Urothelium cell line (cell line): ENCODE results near the gene MPZL2.

Experiments
- DNase-seq: peaks from one replicate; pipeline ENCODE4 v3.0.0; 2011; ENCODE audit warnings: low spot score, mixed read lengths
- FAIRE-seq: peaks from 2 replicates; lab custom pipeline; 2011; peaks lifted over from hg19 to GRCh38; lab: Jason Lieb, UNC

MPZL2 gene

DNA sequence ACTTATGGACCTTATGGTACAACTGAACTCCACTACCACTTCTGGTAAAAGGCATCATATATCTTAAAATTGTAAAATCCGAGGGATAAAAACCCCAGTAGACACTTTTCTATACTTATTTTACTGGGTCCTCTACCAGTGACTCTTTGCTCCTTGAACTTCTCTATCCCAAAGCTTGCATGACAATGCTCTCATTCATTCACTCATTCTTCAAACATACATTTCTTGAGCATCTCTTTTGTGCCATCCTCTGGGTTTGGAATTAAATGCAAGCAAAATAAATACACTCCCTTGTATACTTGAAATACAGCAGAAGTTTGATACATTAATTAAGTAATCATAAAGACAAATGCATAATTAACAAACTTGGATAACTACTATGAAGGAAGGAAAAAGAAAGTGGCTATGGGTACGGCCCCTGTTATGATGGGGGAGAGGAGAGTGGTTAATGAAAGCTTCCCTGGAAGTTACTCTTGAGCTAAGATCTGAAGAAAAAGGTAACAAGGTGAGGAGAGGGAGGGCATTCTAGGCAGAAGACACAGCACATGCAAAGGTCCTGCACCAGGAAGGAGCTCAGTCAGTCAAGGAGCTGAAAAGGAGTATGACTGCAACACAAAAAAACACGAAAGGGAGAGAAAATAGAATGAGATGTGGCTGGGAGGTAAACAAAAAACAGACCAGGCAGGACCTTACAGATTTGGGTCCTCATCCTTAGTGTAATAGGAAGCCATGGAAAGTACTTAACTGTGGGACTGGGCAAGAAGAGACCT lies 19.9 kb downstream of the MPZL2 start:
- no peak for FAIRE-seq
- no peak for DNase-seq

GRCh38 chr11:118243161-118243560 lies 20.9 kb downstream of the MPZL2 start:
- FAIRE-seq (no peak), DNase-seq (no peak)

- no peak for DNase-seq
- no peak for FAIRE-seq
These were observed 22.4 kb downstream of the MPZL2 start for GRCh38 chr11:118241764-118242098.

DNA sequence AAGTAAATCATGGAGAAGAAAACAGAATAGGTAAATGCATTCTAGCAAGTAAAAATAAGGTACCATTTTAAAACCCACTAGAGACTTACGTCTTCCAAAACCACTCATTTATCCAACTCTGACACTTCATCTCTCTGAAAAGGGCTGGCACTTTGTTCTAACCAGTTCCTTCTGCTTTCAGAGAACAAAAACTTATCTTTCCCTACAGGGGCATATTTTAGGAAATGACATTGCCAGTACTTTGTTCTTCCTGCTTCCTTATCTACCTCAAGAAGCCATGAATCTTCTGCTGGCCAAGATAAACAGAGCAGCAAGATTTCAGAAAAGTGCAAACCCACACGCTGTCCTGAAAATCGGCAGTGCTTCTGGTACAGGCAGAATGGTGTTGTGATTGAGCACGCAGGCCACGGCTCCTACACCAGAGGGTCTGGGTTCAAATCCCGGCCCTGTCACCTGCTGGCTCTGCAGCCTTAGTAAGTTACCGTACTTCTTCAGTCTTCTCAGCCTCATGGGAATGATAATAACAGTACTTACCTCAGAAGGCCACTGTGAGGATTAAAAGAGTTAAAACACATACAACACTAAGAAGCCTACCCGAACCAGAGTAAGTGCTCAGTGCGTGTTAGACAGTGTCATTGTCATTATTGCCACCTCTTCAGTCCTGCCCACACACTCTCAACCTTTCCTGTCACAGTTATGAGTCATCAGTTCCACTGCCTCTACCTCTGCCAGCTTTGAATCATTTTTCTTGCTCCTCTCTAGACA lies 22.9 kb downstream of the MPZL2 start:
- peak; percentile 55 for DNase-seq
- FAIRE-seq, result no peak

DNA sequence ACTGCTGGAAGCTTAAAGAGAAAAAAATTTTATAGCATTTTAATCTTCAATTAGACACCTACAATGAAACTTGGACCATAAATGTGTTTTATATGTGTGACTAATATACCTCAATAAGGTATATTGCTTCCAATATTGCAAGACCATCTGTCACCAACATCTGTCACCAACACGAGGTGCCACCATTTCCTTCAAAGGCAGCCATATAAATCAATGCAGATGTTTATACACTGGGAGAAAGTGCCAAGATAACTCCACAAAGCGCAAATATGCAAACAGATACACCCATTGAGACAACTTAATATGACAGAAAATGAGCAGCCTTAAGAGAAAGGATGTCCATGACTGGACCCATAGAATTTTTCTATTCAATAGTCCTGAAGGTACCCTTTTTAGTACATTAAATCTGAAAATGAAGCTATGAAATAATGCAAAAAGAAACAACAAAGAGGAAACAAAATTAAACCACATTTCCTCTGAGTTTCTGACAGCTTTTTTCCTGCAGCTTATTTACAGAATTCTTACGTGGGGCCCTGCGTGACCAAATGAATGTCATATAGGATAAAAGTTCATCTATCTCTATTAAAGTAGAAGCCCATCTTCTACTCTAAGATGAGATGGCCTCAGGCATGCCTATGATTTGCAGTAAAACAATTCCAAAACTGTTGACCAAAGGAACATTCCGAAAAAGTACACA lies 24.4 kb downstream of the MPZL2 start:
- DNase-seq, result no peak
- no peak for FAIRE-seq

GRCh38 chr11:118238929-118239328 lies 25.2 kb downstream of the MPZL2 start:
- FAIRE-seq, result no peak
- no peak for DNase-seq

DNA sequence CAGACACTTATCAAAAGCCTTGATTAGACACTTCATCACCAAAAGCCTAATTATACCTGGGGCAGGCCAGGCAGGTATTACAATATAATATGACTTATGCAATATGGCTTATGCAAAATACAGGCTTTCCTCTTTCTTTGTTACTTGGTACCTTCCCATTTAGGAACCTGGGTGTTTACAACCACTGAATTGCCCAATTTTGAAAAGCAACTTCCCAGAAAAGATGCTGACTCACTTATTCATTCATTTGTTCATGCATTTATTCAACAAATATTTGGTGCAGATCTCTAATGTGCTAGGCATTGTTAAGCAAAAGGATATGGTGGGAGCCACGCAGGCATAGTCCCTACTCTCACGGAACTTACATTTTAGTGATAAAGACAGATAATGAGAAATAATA lies 25.7 kb downstream of the MPZL2 start:
- FAIRE-seq (no peak), DNase-seq (no peak)

DNA sequence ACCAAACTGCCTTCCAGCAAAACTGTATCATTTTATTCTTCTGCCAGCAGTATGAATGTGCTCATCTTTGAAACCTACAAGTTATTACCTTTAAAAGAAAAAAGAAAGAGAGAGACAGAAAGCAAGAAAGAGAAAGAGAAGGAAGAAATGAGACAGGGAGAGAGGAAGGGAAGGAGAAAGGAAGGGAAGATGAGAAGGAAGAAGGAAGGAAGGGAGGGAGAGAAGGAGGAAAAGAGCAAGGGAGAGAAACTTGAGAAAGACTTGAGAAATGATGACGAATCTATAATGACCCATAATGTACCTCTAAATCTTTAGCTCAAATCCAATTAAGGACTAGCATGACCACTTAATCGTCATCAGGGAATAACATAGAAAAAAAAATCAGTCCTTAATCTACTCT lies 27.9 kb downstream of the MPZL2 start:
- DNase-seq, result no peak
- FAIRE-seq, result no peak

GRCh38 chr11:118234833-118235232 lies 29.3 kb downstream of the MPZL2 start:
- FAIRE-seq, result no peak
- DNase-seq, result no peak

DNA sequence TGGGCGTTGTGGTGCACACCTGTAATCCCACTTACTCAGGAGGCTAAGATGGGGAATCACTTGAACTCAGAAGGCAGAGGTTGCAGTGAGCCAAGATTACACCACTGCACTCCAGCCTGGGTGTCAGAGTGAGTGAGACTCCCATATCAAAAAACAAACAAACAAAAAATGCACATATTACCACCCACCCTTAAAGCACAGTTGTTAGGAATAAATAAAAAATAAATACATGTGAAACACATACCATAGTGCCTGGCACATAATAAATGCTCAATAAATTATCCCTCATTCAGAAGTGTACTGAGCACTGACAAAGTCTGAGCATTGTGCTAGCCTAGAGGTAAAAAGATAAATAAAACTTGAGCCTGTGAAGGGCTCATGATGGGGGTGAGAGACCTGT lies 30.2 kb downstream of the MPZL2 start:
- FAIRE-seq (no peak), DNase-seq (no peak)

DNA sequence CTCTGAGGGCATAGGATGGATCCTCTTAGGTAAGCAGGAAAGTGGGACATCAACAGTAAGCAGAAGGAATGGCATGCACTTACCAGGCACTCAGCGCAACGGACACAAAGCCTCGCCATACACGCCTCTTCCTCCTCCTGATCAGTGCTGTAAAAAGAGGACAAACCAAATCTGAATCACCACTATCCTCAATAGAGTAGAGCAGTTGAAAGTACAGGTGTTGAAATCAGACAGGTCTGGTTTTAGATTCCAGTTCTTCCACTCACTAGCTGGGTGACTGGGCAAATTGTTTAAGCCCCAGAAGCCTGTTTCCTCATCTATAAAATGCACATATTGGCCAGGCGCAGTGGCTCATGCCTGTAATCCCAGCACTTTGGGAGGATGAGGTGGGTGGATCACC lies 30.7 kb downstream of the MPZL2 start:
- DNase-seq (no peak), FAIRE-seq (no peak)

- no peak for DNase-seq
- FAIRE-seq, result no peak
These were observed 31.4 kb downstream of the MPZL2 start for GRCh38 chr11:118232659-118233058.

- no peak for DNase-seq
- FAIRE-seq, result no peak
These were observed 32.6 kb downstream of the MPZL2 start for GRCh38 chr11:118231461-118231860.

GRCh38 chr11:118230088-118230487 lies 34.0 kb downstream of the MPZL2 start:
- DNase-seq, result no peak
- FAIRE-seq, result no peak

GRCh38 chr11:118229274-118229847 lies 34.7 kb downstream of the MPZL2 start:
- FAIRE-seq (no peak), DNase-seq (no peak)

DNA sequence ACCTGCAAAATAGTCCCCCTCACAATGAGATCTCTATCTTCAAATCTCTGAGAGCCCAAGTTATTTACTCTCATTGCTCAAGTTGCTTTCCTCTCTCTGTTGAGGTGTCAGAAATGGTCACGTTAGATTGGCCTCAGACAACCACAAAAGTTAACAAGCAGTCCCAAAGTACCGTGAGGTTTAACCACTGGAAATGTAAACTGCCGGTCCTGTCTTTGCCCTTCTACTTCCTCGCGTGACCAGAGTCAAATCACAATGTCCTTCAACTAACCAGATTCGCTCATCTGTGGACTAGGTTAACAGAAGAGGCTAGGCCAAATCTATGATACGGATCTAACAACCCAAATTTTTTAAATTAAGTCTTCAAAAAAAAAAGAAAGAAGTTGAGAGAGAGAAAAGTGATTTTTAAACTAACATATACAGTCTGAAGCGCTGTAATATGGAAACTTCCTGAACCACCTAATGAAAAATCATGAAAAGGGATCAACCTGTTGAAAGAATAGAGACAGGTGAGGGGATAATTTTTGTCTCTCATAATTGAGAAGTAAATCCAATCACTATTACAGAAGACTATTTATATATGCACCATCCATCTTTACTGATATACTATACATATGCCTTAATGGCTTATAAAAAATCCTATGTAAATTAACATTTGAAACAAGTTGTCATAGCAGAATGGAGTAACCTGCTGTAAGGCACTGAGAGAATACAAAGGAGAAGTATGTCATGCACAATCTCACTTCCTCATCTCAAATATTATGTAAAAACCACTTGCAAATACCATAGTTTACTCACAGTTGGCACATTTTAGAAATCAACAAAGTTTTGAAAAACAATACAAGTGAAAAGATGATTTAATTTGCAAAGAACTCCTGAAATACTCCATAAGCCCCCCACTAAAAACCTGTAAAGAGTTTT lies 36.0 kb downstream of the MPZL2 start:
- FAIRE-seq, result no peak
- no peak for DNase-seq

DNA sequence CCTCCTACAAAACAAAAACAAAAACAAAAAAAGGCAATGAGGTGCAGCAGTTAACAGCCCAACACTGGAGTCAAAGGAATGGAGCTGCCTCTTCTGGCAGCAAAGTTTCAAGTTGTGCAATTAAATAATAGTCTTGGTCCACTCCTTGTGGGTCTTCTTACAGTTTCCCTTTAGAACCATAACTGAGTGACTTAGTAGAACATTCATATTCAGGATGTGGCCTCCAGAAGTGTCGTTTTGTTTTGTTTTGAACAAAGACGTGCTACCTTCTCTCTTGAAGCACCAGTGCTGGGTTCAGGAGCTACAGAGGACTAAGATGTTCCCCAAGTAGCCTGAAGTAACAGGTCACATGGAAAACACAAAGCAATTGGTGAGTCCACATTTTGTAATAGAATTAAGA lies 37.3 kb downstream of the MPZL2 start:
- DNase-seq, result no peak
- FAIRE-seq, result no peak

- DNase-seq, result no peak
- FAIRE-seq, result no peak
These were observed 37.8 kb downstream of the MPZL2 start for GRCh38 chr11:118226296-118226695.

DNA sequence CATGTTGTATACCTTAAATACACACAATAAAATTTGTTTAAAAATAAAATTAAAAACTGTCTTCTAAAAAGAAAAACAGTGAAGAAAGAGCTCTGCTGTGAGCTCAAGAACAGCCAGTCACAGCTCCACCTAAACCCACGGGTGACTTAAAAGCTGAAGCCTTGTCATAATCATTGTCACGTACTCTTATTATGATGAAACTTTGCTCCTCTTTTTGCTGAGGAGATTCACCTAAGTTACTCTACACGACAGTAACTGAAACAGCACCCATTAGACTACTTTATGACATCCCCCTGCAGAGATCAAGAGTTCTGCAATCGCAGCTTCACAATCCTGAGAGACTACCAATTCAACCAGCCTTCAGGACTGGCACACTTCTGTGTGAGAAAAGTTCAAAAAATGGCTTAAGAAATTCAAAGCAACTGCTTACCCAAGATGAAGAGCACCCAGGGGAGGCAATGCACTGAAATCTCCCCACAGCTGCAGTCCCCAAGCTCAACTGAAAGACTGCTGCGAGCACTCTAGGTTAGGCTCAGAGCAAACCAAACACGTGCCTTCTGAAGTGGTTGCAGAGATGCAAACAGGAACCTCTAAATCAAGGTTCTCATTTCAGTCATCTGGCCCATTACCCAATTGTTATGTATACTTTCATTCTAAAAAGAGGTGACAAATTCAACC lies 39.4 kb downstream of the MPZL2 start, which contains the start of gene JAML:
TSS of gene JAML (minus strand) at position 501 of the 678 bp plus-strand sequence. CDS start 10,145 bp downstream, outside the sequence.
- DNase-seq (no peak), FAIRE-seq (no peak)

DNA sequence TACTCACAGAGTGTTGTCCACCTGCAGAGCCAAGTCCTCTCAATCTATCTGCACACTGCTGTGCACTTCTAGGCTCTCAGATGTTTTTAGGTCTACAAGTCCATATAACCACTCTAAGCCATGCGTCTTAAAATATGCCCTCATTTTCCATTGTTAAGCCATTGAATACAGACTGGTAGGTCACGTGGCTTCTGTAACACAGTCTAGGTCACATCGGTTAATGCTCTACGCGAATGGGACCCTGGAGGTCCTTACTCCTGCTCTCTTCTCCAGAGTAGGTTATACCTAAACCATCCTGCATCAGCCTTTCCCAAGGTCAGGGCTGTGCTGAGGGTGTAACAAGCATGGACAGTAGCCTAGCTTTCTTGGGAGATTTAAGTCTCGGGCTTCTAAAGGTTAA lies 40.1 kb downstream of the MPZL2 start:
- no peak for FAIRE-seq
- no peak for DNase-seq
